HS-5 (cell line): Measurements from ENCODE around the gene C2orf76.
"Not testable (repeated sequence)": the region's sequence is repeated elsewhere in the genome, so short reads cannot be mapped to it uniquely, and the experiment has no call there.

Source experiments
- DNase-seq: peaks from one replicate; pipeline ENCODE4 v3.0.0-alpha.2; 2012; ENCODE audit warnings: low read depth

Gene C2orf76

DNA sequence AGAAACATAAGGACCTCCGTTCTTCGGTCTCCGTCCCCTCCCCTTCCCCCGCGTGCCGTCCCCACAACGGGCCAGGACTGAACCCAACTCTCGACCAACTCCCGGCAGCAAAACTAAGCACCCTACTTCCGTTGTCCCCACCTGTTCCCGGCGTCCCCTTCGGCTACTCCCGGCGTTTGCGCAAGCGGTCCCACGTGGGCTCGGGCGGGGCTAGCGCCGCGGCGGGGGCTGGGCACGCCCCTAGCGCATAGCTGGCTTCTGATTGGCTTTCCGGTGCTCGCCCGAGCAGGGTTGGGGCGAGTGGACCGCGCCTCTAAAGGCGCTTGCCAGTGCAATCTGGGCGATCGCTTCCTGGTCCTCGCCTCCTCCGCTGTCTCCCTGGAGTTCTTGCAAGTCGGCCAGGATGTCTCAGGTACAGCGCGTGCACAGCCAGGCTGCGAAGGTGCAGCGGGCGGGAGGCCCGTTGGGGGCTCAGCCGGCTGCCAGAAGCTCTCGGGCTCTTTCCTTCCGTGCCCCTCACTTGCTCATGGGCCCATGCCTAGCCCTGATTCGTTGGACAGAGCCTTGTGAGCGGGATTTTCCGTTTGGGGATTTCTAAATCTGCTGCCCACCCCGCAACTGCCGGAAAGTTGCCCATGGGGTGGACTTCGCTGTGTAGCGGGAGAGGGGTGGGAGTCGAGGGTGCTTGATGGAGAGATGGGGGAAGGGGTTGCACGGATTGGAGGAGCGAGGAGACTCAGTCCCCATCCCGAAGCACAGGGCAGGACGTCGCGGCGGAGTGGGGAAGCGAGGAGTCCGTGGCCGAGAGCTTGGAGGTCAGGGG lies at the start of gene C2orf76, which contains the start of gene DBI:
Gene C2orf76 (minus strand): TSS at position 186 of the 823 bp plus-strand sequence. CDS start 26,875 bp downstream, outside the sequence.
Gene DBI (plus strand): TSS at position 329 of the 823 bp plus-strand sequence. CDS start 75 bp downstream, at position 404.
- DNase-seq: peak; percentile 84

DNA sequence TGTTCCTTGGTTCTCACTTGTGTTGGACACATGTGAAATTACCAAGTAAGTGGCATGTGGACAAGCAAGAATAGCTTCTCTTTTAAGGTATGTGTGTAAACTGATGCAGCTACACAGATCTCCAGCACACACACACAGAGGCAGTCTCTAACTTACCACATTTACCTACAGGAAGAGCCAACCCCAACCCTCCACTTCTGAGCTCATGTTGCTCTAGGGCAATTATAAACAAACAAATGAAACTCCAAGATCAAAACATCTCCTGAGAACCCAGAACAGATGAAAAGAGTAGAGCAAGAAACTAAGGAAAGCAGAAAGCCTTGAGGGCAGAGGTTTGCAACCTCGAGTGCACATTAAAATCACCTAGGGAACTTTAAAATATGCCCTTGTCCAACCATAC lies 49.0 kb upstream of the C2orf76 start:
- no peak for DNase-seq

DNA sequence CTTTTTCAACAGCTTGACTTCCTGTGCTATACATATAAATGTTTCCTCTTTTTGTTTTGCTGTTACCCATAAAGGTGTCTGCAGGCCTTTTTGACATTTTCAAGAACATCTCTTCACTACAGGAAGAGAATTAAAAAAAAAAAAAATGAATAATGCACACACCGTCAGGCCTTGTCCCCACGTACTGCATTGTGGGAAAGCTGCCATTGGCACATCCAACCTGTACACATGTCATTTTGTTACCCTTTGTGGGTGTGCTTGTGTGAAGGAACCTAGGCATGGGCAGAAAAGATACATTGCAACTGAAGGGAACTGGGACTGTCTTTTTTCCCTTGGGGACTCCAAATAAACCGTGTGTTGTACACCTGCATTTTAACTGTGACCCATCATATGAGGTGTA lies 48.3 kb upstream of the C2orf76 start:
- DNase-seq: no peak

DNA sequence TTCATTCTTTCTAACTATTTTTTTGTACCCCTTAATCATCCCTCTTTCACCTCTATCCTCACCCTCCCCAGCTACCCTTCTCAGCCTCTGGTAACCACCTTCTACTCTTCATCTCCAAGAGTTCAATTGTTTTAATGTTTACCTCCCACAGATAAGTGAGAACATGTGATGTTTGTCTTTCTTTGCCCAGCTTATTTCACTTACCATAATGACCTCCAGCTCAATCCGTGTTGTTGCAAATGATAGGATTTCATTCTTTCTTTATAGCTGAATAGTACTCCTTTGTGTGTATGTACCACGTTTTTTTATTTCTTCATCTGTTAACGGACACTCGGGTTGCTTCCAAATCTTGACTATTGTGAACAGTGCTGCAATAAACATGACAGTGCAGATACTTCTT lies 42.9 kb upstream of the C2orf76 start:
- DNase-seq: no peak

DNA sequence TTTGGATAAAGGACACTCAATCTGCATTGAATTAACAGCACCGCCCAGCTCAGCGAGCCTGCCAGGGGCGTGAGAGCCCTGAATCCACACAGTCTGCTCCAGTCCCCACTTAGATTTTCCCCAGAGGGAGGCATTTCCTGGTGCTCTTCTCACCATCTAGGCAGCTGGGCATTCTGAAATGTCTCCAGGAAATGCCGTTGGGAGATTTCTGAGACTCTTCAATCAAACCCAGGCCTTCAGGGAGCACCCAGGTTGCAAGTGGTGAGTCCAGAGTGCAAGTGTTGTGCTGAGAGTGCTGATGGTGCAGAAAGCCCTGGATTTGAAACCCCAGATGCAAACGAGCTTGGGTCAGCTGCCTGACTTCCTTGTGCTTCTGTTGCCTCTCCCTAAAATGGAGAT lies 41.6 kb upstream of the C2orf76 start:
- no peak for DNase-seq

DNA sequence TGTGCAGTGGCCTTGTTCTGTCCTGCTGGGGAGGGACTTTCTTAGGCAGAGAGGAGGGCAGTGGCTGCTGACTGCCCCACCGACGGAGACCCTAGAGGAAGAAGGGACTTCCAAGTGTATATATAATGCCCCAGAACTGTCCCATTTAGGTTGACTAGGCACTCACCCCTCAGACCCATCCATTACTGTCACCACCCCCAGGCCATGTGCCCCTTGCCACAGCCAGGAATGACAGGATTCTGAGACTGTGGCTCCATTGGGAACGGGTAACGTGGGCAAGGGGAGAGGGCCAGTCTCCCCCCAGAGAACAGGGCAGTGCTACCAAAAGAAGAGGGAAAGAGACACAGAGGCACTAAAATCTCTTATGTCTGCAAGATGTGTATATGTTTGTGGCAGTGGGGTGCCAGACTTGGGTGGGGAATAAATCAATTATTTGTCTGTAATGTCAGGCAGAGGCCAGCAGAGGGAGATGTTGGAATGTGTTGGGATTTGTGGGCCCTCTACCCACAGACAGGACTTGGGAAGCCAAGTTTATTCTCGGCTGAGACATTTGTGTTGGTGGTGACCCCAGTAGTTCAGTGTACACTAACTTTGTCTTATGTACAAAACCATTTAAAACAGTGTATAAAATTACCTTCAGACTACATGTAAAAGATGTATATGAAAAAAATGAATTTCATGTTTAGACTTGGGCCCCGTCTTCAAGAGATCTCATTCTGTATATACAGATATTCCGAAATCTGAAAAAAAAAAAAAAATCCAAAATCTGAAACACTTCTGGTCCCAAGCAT lies 41.0 kb upstream of the C2orf76 start:
- no peak for DNase-seq

DNA sequence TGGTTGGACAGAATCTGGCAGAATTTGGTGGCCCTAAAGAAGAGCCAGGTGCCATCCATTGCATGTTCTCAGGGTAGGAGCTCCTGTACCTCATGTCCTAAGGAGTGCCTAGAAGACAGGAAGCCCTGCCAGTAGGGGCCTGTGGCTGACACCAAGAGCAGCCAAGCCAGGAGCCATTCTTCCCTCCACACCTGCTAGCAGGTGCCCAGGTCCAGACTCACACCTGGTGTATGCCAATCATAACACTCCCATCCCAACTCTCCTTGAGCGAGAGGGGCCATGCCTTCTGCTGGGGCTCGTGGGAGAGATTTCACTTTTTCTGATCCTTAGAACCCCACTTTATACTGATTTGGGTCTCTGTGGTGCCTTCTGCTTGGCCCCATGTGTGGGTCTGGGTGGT lies 38.5 kb upstream of the C2orf76 start:
- no peak for DNase-seq

DNA sequence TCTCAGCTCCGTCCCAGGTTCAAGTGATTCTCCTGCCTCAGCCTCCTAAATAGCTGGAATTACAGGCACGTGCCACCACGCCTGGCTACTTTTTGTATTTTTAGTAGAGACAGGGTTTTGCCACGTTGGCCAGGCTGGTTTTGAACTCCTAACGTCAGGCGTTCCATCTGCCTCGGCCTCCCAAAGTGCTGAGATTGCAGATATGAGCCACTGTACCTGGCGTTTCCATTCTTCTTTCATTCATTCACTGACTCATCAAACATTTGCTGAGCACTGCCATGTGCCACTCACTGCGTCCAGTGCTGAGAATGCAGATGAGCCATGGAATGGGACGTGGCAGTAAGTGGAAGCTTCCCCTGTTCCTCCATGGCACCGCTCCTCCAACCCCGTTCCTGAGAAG lies 37.0 kb upstream of the C2orf76 start:
- DNase-seq: not testable (repeated sequence)

DNA sequence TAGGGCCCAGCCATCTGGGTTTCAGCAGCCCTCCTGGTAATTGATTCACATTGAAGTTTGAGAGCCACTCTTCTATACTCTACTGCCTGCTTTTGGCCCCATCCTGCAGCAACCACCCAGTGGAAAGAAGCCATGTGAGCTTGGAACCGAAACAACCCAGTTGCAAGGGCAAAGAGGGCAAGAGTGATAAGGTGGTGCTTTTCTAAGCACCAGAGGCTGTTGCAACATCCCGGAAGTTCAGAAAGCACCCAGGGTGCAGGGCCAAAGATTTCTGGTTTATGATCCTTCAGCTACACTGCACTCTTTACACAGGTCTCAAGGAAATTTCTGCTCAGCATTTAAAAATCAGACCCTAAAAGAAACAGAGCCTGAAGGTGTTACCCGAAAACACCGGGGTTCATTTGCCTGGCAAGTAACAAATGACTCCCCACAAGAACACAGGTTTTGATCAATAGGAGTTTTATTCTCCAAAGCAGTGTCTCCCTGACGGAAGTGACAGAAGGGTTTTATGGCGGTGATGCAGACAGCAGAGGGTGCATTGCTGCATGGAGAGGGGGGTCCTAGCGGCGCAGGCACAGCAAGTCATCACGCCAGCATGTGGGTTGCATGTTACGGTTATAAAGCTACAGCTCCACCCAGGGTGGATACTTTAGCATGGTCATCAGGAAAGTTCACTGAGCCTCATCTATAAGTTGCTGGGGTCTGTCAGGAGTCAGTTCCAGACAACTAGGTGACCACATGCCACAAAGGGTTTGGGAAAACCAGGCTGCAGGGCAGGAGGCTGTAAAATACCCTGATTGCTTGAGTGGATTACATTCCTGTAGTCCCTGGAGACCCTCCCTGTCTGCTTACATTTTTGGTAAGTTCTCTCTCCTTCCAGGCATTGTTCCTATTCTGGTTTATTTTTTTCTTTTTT lies 36.3 kb upstream of the C2orf76 start:
- DNase-seq: no peak

DNA sequence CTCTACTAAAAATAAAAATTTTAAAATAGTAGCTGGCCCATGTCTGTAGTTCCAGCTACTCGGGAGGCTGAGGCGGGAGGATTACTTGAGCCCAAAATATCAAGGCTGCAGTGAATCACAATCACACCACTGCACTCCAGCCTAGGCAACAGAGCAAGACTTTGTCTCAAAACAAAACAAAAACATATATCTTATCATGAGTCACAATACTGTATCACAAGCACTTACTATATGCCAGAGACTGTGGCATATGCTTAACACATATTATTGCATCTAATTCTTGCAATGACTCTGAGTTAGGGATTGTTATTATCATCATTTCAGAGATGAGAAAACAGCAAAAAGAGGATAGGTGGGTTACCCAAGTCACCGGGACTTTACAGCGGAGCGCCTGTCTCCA lies 35.5 kb upstream of the C2orf76 start:
- DNase-seq: no peak

DNA sequence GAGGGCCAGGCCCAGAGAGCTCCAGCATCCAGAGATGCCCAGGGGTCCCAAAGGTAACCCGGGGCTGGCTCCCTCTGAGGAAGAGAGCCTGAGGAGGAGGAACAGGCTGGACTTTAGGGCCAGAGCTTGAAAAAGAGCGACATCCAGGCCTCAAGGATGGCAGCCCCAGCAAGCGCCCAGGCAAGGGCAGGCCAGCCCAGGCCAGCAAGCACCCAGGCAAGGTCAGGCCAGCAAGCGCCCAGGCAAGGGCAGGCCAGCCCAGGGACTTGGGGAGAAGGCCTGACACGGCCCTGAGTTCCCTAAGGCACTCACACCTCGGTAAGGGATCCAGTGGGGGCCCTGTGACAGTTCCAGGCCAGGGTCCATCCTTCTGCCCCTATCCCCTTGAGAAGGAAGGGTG lies 30.6 kb upstream of the C2orf76 start:
- DNase-seq: no peak

DNA sequence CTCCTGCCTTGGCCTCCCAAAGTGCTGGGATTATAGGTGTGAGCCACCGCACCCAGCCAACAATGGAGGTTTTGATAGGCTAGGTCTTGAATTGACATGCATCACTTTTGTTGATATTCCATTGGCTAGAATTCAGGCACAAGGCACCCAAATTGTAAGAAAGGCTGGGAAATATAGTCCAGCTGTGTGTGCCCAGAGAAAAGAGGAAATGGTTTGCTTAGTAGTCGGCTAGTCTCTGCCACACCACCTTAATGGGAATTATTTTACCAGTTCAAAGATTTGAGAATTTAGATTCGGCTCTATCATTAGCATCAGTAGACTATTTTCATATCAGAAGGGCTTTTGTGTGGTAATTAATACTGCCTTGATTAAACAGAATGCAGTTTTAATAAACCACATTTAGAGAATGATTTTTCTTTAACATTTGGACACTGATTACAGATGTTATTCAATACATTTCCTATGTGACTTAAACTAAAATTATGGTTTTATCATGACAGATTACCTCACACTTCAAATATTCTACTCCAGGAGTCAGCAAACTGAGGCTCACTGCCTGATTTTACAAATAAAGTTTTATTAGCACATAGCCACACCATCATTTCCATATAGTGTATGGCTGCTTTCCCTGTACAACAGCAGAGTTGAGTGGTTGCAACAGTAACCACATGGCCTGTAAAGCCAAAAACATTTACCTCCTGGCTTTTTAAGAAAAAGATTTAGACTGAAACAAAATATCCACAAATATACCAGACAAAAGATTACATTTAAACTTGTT lies 27.5 kb upstream of the C2orf76 start:
- no peak for DNase-seq

DNA sequence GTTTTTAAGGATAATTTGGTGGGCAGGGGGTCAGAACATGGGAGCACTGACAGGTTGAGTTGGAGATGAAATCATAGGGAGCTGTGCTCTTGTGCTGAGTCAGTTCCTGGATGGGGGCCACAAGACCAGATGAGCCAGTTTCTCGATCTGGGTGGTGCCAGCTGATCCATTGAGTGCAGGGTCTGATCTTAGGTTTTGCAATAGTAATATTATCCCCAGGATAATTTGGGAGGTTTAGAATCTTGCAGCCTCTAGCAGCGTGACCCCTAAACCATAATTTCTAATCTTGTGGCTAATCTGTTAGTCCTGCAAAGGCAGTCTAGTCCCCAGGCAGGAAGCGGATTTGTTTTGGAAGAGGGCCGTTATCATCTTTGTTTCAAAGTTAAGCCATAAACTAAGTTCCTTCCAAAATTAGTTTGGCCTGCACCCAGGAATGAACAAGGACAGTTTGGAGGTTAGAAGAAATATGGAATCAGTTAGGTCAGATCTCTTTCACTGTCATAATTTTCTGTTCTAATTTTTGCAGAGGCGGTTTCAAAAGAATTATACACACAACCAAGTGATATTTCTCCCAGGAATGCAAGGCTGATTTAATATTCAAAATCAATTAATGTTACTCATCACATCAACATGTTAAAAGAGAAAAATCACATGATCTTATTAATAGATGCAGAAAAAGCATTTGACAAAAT lies 23.1 kb upstream of the C2orf76 start:
- DNase-seq: no peak

DNA sequence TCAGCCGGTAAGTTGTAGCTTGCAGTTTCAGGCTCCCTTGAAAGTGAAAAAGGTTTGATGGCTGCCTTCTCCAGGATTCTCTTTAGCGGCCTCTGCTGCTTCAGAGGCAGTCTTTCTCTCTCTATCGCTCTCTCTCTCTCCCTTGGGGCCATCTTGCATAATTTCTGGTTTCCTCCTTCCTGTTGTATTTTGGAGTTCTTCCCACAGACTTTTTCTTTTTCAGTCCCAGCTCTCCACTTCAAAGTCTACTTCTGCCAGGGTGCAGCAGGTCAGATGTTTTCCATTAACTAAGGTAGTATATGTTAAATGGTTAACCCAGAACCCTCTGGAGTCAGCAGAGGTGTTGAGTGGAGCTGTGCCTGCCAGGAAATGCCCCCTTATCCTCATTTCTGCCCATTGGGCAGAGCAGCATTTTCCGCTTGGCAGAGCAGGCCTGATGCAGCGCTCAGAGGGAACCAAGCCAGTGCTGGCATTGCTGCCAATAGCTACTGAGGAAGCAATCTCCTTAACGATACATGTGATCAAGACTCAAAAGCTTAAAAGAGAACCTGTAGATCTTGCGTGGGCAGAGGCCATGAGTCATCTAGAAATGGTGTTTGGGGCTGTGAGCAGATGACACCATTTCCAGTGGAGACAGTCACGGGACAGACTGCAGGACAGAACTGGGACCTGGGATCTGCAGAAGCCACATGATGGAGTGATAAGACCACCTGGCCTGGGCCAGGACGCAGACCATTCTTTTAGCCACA lies 20.9 kb upstream of the C2orf76 start:
- DNase-seq: no peak

DNA sequence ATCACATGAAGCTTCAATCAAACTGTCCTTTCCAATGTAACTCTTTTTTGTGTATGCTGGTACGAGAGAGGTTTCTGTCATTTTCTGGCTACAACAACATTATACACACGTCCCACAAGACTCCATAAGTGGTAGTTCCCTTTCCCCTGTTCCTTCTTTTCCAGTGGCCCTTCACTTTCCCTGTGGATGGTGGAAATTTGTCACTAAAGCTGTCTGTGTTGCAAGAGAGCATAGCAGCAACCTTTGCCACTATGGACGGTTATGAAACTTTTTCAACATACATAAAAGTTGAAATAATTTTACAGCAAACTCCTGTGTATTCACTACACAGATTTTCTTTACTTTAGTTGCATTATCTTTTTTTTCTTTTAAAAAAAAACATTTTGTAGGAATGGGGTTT lies 18.8 kb upstream of the C2orf76 start:
- no peak for DNase-seq

DNA sequence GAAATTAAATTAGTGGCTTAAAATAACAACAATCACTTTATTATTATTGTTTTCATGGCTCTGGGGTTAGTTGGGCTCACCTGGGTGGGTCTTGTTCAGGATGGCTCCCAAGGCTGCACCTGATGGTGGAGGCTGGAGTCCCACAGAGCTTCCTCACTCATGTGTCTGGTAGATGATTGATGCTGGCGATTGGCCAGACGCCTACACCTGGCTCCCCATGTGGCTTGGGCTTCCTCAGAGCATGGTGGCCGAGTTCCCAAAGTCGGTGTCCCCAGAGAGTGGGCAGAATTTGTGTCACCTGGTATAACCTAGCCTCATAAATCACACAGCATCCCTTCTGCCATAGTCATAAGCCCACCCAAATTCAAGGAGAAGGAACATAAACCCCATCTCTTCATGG lies 18.3 kb upstream of the C2orf76 start:
- DNase-seq: no peak

DNA sequence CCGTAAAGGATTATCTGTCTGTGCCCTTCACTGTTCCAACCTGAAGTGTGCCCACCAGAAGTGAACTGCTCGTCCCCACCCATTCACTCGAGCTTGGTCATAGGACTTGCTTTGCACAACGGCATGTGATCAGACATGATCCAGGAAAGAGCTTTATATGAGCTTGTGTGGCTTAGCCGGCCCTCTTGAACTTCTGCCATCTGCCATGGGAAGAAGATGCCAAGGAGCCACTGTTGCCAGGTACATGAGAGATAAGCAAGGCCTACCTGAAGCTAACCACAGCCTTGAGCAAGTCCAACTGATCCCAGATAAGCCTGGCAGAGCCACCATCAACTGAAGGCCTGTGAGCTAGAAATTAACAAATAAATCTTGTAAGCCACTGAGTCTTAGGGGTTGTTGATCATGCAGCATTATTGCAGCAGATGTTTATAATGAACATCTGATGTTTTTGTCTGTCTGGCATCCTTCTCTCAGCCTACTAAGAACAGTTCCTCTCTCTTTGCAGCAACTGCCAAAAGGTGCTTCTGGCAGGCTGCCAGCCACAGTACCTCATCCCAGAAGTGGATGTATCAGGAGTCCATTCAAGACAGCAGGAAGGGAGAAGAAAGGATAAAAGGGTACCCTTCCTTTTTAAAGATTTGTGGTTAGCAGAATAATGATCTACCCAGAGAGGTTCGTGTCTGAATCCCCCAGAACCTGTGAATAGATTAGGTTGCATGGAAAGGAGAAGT lies 16.9 kb upstream of the C2orf76 start:
- no peak for DNase-seq

DNA sequence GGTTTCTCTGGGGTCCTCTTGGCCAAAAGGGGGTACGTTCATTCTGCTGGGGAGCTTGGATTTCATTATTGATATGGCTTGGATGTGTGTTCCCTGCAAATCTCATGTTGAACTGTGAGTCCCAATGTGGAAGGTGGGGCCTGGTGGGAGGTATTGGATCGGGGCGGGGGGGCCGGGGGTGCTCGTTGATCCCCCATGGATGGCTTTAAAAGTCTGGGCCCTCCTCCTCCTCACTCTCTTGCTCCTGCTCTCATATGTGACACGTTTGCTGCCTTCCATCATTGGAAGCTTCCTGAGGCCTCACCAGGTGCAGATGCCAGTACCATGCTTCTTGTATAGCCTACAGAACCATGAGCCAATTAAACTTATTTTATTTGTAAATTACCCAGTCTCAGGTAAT lies 11.9 kb upstream of the C2orf76 start:
- DNase-seq: no peak

DNA sequence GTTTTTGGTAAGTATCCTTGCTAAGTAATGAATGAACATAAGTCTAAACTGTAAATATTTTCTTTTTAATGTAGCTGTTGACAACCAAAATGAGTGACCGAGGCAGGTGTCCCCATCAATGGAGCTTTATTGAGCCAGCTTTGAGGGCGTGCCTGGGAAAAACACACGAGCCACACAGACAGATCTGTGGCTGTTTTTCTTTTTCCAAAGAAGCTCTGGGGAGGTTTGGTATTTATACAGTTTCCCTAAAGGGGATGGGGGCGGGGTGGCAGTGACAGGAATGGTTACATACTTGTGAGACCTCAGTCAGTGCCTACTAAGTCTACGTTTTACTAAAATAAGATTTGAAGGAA lies 11.3 kb upstream of the C2orf76 start:
- no peak for DNase-seq
